GM19099 (cell line): ENCODE data around the gene PSMB2.

ENCODE experiments used
- POLR2A ChIP-seq: IDR thresholded peaks from 3 replicates; pipeline ENCODE4 v1.6.1; 2011; ENCODE audit warnings: low read depth; ENCODE audit not compliant: insufficient read length; ENCODE audit errors: extremely low read depth

The PSMB2 gene

DNA sequence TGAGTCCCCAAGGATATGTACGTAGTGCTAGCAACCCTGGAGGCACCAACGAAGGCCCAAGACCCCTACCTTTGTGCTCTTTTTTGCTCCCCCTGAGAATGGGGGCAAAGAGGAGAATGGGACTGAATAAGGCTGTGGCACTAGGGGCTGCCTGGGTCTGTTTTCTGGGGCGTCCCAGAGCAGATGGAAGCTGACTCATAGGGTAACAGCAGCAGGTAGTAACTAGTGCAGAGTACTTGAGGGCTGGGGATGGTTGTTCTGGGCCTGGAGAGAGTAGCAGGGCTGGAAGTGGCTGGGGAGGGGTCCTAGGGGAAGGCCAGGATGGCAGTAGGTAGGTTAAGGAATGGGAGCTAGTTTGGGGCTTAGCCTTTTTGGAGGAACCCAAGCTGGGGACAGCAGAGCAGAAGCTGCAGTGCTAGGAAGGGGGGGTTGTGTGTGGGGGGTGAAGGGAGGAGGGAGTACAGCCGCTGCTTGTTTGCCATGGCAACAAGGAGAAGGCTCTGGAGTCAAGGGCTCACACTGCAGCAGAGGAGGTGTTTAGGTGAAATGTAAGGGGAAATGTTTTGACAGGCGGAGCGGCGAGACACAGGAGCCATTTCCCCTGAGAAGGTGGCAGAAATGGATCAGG, 81.9 kb downstream of the PSMB2 start:
- no peak for TF ChIP-seq POLR2A

DNA sequence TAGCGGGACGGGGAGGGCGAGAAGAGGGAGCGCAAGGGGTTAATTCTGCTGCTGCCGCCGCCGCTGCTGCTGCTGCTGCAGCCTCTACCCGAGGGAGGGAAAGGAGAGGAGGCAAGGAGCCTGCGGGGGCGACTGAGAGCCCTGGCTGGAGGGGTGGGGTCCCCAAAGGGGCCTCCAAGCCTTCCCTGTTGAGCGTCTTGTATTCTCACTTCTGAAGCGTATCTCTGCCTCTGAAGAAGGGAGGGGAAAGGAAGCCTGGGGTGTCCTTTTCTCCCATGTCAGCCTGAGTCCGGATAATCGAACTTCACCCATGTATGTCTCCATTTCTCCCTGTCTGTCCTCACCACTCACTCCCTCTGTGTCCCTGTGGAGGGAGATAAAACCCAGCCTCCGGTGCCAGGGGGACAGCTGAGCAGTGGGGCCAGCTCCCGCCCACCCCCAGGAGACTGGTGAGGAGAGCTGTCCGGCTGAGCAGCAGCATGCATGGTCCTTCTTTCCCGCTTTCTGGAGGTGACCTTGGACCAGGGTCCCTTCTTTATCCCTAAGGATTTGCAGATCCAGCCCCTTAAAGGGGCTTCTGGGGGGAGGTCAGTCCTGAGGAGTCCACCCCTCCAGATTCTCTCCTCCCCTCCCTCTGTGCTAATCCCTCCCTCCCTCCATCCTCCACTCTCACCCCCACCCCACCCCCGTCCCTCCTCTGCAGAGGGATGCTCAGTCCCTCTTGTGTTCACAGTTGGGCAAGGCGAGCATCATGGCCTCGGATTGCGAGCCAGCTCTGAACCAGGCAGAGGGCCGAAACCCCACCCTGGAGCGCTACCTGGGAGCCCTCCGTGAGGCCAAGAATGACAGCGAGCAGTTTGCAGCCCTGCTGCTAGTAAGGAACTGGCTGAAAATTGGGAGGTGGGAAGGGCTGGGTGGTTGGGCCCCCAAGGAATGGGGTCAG, 82.7 kb downstream of the PSMB2 start:
- TF ChIP-seq POLR2A: no peak

DNA sequence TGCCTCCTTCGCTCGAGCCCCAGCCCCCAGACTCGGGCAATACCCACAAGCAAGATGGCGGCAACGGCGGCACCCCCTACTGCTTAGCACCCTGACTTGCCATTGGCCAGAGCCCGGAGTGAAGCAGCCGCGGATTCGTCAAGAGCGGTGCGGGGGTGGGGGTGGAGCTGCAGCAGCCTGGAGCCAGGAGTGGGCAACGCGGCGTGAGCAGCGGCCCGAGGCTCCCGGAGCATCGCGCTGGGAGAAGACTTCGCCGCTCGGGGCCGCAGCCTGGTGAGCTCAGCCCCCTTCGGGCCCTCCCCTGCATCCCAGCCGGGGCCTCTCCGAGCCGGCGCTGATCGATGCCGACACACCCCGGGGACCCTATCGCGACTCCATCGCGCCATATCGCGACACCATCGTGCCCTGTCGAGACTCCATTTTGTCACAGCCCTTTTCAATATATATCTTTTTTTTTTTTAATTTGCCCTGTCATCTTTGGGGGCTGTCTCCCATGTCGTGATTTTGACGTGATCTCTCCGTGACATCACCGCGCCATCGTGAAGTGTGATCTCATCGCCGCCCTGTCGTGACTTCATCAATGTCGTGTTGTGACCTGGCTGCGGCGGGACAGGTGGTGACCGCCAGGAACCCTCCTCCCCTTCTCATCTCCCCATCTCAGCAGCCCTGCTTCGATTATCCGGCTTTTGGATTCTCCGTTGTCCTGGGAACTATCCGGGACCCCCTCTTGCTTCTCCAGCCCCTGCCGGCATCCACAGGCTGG, 83.5 kb downstream of the PSMB2 start, which contains the start of gene NCDN:
NCDN (plus strand) TSS at position 189 of the 763 bp plus-strand sequence; CDS start at position 581, 392 bp downstream.
- peak; percentile 90 for TF ChIP-seq POLR2A

DNA sequence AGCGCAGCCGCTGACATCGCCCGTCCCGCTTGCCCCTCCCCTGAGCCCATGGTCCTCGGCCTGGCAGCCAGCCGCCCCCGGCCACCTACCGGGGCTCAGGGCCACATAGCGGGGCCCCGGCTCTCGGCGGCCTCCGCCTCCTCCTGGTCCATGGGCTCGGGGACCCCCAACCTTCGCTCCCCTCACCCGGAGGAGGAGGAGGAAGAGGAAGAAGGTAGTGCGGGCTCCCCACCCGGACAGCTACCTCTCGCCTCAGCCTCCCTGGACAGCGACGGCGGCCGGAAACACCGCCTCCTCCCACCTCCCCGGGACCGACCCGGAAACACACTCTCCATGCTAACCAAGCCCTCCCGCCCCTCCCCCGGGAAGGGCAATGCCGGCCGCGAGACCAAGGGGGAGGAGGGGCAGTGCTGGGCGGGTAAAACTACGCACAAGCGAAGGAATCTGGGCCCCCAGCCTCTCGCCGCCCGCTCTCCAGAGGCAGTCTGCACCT, 84.2 kb downstream of the PSMB2 start, which contains the start of gene KIAA0319L:
KIAA0319L (minus strand) TSS at position 286 of the 493 bp plus-strand sequence. CDS start 2,912 bp downstream, outside the sequence.
- TF ChIP-seq POLR2A: no peak

DNA sequence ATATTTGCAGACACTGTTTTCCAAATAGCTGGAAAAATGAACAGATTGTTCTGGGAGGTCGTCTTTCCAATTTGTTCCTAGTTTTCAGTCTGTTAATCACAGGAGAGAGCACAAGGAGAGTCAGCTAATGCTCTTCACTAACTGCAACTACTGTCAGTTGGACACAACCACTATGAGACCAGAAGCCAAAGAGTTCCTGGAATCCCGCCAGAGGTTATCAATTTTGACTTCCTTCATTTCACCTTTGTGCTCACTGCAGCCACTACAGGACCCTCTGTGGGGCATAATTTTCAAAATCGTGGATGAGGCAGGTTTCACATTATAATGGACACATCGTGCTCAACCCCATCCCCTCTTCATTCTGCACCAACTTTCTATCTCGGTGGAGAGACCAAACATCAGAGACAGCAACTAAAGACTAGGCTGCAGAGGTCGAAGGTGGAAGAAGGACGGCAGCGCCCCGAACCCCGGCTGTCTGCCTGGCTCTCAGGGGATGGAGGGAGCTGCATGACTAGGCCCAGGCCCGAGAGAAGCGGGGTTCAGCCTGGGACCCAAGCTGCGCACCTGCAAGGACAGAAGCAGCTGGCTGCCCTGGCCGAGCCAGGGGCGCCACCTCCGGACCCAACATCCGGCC, 84.7 kb downstream of the PSMB2 start:
- no peak for TF ChIP-seq POLR2A

DNA sequence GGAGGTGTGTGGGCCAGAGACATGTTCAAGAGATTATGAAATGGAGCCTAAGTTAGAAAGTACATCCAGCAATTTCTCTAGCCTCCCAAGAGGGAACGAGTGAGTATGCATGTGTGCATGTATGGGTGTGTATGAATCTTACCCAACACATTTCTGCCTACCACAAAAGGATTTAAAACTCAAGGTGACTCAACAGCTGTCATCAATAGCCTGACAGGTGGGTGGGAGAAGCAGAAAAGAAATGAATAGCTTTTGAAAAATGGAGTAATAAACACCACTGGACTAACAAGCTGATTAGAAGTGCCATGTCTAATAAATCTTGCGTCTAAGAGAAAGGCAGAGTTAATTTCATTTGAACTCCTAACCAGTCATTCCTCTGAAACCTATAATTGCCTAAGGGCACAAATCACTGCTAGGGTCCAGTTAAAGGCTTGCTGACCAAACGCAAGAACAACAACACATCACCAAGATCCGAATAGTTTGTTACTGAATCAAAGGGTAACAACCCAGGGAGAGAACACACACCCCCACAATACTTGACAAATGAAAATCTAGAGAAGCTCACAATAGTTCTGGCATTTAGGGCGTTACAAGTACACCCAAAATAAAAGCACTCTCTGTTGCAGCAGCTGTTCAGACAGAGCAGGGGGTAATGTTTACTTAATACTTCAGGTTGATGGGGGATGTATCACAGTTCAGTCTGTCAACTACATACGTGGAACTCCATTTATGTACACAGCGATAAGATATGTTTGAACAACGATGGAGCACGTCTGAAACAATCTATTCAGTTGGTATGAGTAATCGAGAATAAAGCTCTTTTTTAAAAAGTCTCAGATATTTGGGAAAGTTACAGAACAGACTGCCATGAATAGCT, 85.5 kb downstream of the PSMB2 start:
- no peak for TF ChIP-seq POLR2A

DNA sequence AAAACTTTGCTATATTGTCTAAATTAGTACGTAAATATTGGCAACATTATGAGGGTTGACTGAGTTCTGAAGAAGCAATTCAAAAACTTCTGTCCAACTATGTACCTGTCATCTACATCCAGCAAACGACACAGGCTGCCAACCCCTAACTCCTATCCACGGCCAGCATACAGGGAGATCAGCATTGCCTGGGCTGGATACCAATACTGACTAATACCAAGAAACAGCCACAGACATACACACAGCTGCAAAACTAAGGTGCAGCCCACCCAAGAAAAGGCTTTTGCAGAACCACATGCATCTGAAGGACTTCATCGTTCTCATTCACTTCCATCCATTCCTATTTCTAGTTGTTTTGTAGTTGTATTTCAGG, 86.1 kb downstream of the PSMB2 start:
- TF ChIP-seq POLR2A: no peak

DNA sequence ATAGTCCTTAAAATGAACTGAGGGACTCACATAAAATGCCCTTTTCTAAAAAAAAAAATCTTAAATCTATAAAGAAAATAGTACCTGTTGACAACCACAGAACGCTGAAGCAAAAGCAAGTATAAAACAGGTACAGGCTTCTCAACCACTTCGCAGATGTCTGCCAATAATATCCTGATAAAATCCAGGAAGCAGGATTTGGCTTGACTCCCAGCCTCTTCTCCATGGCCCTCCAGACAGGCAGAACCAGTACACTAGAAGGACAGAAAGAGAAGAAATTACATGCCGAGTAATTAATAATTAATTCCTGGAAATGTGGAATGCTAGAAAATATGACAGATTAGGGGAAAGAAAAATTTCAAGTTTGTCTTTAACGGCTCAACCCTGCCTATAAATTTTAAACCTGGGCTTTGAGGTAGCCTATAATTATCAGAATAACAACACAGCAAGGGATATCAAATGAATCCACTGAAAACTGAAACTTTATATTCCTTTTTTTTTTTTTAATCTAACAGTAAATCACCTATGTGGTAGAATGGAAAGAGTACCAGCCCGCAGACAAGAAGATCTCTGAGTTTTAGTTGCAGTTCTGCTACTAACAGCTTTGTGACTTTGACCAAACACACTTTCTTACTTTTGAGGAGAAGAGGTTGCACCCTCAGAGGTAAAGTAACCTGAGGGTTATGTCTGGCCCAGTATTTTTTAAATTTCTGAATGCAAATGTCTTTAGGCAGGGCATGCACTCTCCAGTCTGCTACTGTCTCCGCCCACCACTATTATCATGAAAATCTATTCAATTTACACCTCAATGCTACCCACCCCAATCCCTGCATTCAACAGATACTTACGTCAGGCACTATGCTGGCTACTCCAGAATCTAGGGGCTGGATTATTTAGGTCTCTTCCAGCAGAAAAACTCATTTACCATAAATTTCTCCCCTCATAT, 86.8 kb downstream of the PSMB2 start:
- no peak for TF ChIP-seq POLR2A

DNA sequence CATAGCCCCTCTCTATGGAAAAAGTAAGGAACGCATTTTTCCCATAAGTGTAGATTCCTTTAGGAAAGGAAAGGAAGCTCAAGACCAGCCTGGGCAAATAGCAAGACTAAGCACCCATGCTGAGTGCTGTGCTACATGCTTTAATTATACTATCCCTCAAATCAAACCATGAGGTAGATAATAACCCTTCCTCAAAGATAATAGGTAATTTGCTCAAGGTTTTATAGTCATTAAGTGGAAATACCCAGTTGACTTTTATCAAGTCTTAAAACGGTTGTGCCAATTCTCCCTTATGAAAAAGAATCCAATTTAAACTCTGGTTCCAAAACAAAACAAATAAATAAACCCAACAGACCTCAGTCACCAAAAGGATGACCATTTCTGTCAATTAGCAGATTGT, 87.5 kb downstream of the PSMB2 start:
- no peak for TF ChIP-seq POLR2A
